ENCODE results near the gene DDIAS. TPM values are rescaled to one million over a fixed set of nuclear protein-coding genes. Genes with fewer than 3 reads are reported as not detected.
A peak's percentile ranks its signal among the peaks of the same experiment; 100 is the strongest.
"Not testable (repeated sequence)": the region's sequence is repeated elsewhere in the genome, so short reads cannot be mapped to it uniquely, and the experiment has no call there.

Gene DDIAS
- total RNA-seq, 1 donor from 2014 or later = 3.8 TPM

GRCh38 chr11:82906236-82906635 lies 4.7 kb downstream of the DDIAS start:
- H3K9me3 ChIP-seq = no peaks in the 10 kb centered on the region
- H3K4me3 ChIP-seq = no peak overlapping the region
- no peaks in the 10 kb centered on the region for H3K36me3 ChIP-seq
- intact Hi-C loops (cut with DNase I) = loop anchor here (10.0 kb wide), 1 partner anchor 339 kb away; no protein-coding TSS in a partner anchor
- no peak overlapping the region for H3K27ac ChIP-seq
- ATAC-seq (no peak), DNase-seq (no peak)
- peaks cover 9% of the 10 kb centered on the region for H3K4me1 ChIP-seq
- no peaks in the 10 kb centered on the region for H3K27me3 ChIP-seq
- peak; percentile 72 for TF ChIP-seq CTCF (IDR thresholded peaks at IDR 0.05)

DNA sequence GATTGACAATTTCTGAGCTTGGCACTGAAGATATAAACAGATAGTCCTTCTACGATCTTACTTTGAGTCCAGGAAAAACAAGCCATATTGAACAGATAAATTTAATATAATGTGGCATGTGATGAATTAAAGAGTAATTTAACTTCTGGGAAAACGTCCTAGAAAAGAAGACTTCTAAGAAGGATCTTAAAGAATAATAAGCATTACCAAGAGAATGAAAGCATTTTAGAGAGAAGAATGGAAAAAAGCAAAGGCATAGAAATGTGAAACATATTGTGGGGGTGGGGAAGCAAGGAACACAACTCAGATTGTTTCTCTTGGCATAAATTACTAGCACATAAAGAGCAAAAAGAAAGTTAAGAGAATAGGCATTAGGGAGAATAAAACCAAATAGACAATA lies 5.4 kb downstream of the DDIAS start:
- no peak for TF ChIP-seq CTCF (IDR thresholded peaks at IDR 0.05)
- ATAC-seq (no peak), DNase-seq (no peak)
- H3K4me1 ChIP-seq = peaks cover 6% of the 10 kb centered on the region
- H3K4me3 ChIP-seq = no peak overlapping the region
- no peaks in the 10 kb centered on the region for H3K36me3 ChIP-seq
- intact Hi-C loops (cut with DNase I) = loop anchor here (10.0 kb wide), 1 partner anchor 338 kb away; no protein-coding TSS in a partner anchor
- H3K27me3 ChIP-seq = no peaks in the 10 kb centered on the region
- H3K9me3 ChIP-seq = no peaks in the 10 kb centered on the region
- H3K27ac ChIP-seq = no peak overlapping the region

- TF ChIP-seq CTCF (IDR thresholded peaks at IDR 0.05) = no peak
- H3K36me3 ChIP-seq = no peaks in the 10 kb centered on the region
- ATAC-seq (peak; percentile 53), DNase-seq (peak; percentile 69)
- intact Hi-C loops (cut with DNase I) = loop anchor here (10.0 kb wide), 1 partner anchor 337 kb away; no protein-coding TSS in a partner anchor
- H3K27me3 ChIP-seq = no peaks in the 10 kb centered on the region
- peaks cover 4% of the 10 kb centered on the region for H3K4me1 ChIP-seq
- H3K4me3 ChIP-seq = no peak overlapping the region
- H3K27ac ChIP-seq = no peak overlapping the region
- H3K9me3 ChIP-seq = no peaks in the 10 kb centered on the region
These were observed 5.8 kb downstream of the DDIAS start for GRCh38 chr11:82907371-82907770.

DNA sequence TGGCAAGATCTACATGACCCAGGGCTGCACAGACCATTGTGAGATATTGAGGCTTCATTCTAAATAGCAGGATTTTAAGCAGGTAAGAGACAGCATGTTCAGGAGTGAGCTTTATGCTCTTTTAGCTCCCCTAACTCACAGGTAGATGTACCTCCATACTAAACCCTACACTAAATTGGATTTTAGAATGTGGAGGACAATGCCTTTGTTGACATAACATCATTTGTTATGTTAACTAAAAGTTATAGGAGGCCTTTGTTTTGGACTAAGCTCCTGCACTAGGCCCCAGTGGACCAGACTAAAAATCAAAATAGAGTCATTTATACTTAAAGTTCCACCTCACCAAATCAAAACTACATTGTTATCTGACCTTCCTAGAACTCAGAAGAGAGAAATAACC lies 6.8 kb downstream of the DDIAS start:
- intact Hi-C loops (cut with DNase I) = loop anchor here (10.0 kb wide), 1 partner anchor 336 kb away; no protein-coding TSS in a partner anchor

GRCh38 chr11:82909015-82909640 lies 7.6 kb downstream of the DDIAS start:
- DNase-seq (no peak), ATAC-seq (no peak)
- no peak overlapping the region for H3K4me3 ChIP-seq
- H3K36me3 ChIP-seq = no peaks in the 10 kb centered on the region
- intact Hi-C loops (cut with DNase I) = loop anchor here (10.0 kb wide), 1 partner anchor 336 kb away; no protein-coding TSS in a partner anchor
- no peak overlapping the region for H3K27ac ChIP-seq
- no peak for TF ChIP-seq CTCF (IDR thresholded peaks at IDR 0.05)
- H3K4me1 ChIP-seq = peaks cover 4% of the 10 kb centered on the region
- no peaks in the 10 kb centered on the region for H3K27me3 ChIP-seq
- no peaks in the 10 kb centered on the region for H3K9me3 ChIP-seq

More for the DNA sequence above, 6.8 kb downstream of the DDIAS start:
- Histone ChIP-seq H3K36me3 (no peaks in the 10 kb centered on the region), H3K9me3 (no peaks in the 10 kb centered on the region), H3K4me1 (peaks cover 4% of the 10 kb centered on the region), H3K4me3 (no peak overlapping the region), H3K27me3 (no peaks in the 10 kb centered on the region), H3K27ac (no peak overlapping the region)
- ATAC-seq (no peak), DNase-seq (no peak)
- no peak for TF ChIP-seq CTCF (IDR thresholded peaks at IDR 0.05)

GRCh38 chr11:82919786-82920185 lies 18.2 kb downstream of the DDIAS start:
- H3K36me3 ChIP-seq; H3K27me3 ChIP-seq; DNase-seq; ATAC-seq; intact Hi-C loops (cut with DNase I); H3K4me1 ChIP-seq; H3K27ac ChIP-seq; H3K4me3 ChIP-seq; H3K9me3 ChIP-seq: not testable (repeated sequence)

- ATAC-seq; H3K4me3 ChIP-seq; H3K27ac ChIP-seq; H3K27me3 ChIP-seq; DNase-seq; H3K36me3 ChIP-seq; intact Hi-C loops (cut with DNase I); H3K4me1 ChIP-seq; H3K9me3 ChIP-seq: not testable (repeated sequence)
These were observed 18.7 kb downstream of the DDIAS start for GRCh38 chr11:82920227-82920626.

DNA sequence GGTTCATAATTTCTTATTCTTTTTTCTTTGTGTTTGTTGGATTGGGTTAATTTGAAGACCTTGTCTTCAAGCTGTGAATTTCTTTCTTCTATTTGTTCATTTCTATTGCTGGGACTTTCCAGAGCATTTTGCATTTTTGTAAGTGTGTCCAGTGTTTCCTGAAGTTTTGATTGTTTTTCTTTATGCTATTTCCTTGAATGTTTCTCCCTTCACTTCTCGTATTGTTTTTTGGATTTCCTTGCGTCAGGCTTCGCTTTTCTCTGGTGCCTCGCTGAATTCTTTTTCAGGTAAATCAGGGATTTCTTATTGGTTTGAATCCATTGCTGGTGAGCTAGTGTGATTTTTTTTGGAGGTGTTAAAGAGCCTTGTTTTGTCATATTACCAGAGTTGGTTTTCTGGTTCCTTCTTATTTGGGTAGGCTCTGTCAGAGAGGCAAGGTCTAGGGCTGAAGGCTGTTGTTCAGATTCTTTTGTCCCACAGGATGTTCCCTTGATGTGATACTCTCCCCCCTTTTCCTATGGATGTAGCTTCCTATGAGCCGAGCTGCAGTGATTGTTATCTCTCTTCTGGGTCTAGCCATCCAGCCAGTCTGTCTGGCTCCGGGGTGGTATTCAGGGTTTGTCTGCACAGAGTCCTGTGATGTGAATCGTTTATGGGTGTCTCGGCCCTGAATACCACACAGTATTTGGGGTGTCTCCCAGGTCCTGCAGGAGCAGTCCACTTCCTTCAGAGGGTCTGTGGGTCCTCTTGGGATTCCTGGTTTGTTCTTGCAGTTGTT lies 21.0 kb downstream of the DDIAS start:
- H3K9me3 ChIP-seq; H3K27ac ChIP-seq; H3K4me3 ChIP-seq; H3K27me3 ChIP-seq; intact Hi-C loops (cut with DNase I); H3K36me3 ChIP-seq; ATAC-seq; H3K4me1 ChIP-seq; DNase-seq: not testable (repeated sequence)
